ENCODE data around the gene DNM2. TPM values are rescaled to one million over a fixed set of nuclear protein-coding genes. Genes with fewer than 3 reads are reported as not detected.

Gene DNM2
- total and polyA plus RNA-seq, 7 donors, result 70.6 to 149 (median 122) TPM

GRCh38 chr19:10819124-10820060, 101.5 kb downstream of the DNM2 start:
- peak in 1 of 2 donors; percentile 35 for DNase-seq
- intact Hi-C loops (cut with DNase I), result no loop called here
- WGBS, 3 donors, result 95 to 96% (median 95%) methylated on average over 27 of the region's 27 CpGs
- no peaks in the 10 kb centered on the region for H3K9me3 ChIP-seq
- no peak for ATAC-seq
- no peaks in the 10 kb centered on the region for H3K27me3 ChIP-seq (ENCODE audit: insufficient read depth in 3 of 3, low read length in 2 of 3)
- no peak overlapping the region for H3K4me3 ChIP-seq
- H3K27ac ChIP-seq, result no peak overlapping the region
- H3K4me1 ChIP-seq, result no peaks in the 10 kb centered on the region
- TF ChIP-seq, protein P1, sequence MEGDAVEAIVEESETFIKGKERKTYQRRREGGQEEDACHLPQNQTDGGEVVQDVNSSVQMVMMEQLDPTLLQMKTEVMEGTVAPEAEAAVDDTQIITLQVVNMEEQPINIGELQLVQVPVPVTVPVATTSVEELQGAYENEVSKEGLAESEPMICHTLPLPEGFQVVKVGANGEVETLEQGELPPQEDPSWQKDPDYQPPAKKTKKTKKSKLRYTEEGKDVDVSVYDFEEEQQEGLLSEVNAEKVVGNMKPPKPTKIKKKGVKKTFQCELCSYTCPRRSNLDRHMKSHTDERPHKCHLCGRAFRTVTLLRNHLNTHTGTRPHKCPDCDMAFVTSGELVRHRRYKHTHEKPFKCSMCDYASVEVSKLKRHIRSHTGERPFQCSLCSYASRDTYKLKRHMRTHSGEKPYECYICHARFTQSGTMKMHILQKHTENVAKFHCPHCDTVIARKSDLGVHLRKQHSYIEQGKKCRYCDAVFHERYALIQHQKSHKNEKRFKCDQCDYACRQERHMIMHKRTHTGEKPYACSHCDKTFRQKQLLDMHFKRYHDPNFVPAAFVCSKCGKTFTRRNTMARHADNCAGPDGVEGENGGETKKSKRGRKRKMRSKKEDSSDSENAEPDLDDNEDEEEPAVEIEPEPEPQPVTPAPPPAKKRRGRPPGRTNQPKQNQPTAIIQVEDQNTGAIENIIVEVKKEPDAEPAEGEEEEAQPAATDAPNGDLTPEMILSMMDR (IDR thresholded peaks at IDR 0.05), result no peak
- H3K36me3 ChIP-seq (ENCODE audit: insufficient read depth in 1 of 2, low read depth in 1 of 2), result peaks cover 3 to 67% of the 10 kb centered on the region in 2 donors

GRCh38 chr19:10820173-10820572, 102.3 kb downstream of the DNM2 start:
- ATAC-seq (no peak), DNase-seq (peak in 1 of 2 donors; percentile 29)
- TF ChIP-seq, protein P1 (IDR thresholded peaks at IDR 0.05), result peak; percentile 10
- peaks cover 3 to 67% of the 10 kb centered on the region in 2 donors for H3K36me3 ChIP-seq (ENCODE audit: insufficient read depth in 1 of 2, low read depth in 1 of 2)
- H3K27ac ChIP-seq, result no peak overlapping the region
- H3K4me1 ChIP-seq, result no peaks in the 10 kb centered on the region
- H3K27me3 ChIP-seq (ENCODE audit: insufficient read depth in 3 of 3, low read length in 2 of 3), result no peaks in the 10 kb centered on the region
- 81 to 89% (median 87%) methylated on average over 7 of the region's 7 CpGs for WGBS, 3 donors
- no peak overlapping the region for H3K4me3 ChIP-seq
- H3K9me3 ChIP-seq, result no peaks in the 10 kb centered on the region
- intact Hi-C loops (cut with DNase I), result no loop called here

DNA sequence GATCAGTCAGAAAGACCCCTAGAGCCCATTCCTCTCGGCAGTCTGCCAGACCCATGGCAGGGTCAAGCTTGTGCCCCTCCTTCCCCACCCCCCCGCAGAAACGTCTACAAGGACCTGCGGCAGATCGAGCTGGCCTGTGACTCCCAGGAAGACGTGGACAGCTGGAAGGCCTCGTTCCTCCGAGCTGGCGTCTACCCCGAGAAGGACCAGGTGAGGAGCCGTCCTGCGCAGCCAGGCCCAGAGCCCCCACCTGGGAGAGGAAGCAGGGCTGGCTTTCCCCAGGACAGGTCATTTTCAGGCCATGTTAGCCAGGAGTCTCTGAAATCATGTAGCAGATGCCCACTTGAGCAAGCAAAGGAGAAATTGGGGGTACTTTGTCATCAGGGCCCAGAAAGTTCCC, 105.8 kb downstream of the DNM2 start:
- Histone ChIP-seq H3K36me3 (ENCODE audit: insufficient read depth in 1 of 2, low read depth in 1 of 2) (peaks cover 3 to 92% of the 10 kb centered on the region in 2 donors), H3K4me1 (no peaks in the 10 kb centered on the region), H3K27ac (no peak overlapping the region), H3K4me3 (no peak overlapping the region), H3K27me3 (ENCODE audit: insufficient read depth in 3 of 3, low read length in 2 of 3) (no peaks in the 10 kb centered on the region), H3K9me3 (no peaks in the 10 kb centered on the region)
- ATAC-seq, result no peak
- intact Hi-C loops (cut with DNase I), result no loop called here
- TF ChIP-seq, protein P1 (IDR thresholded peaks at IDR 0.05), result no peak
- DNase-seq, result no peak
- 89 to 94% (median 92%) methylated on average over 12 of the region's 12 CpGs for WGBS, 3 donors

DNA sequence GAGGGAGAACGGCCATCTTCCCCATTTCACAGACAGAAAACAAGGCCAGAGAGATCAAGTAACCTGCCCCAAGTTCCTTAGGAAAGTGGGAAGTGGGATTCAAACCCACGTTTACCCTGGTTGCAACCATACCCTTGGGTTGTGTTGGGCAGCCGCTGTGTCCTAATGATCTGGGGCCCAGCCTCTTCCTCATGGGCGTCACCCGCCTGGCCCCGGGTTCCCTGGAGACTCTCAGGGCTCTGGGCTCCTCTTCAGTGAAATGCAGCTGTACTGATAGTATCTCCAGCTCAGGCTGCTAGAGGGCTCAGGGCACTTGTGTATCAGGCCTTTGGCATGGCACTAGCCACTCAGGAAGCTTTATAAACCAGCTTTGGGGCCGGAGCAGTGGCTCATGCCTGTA, 108.4 kb downstream of the DNM2 start:
- no peak overlapping the region for H3K27ac ChIP-seq
- TF ChIP-seq, protein P1 (IDR thresholded peaks at IDR 0.05), result no peak
- peaks cover 3 to 95% of the 10 kb centered on the region in 2 donors for H3K36me3 ChIP-seq (ENCODE audit: insufficient read depth in 1 of 2, low read depth in 1 of 2)
- no peaks in the 10 kb centered on the region for H3K4me1 ChIP-seq
- DNase-seq (peak in 1 of 2 donors; percentile 33), ATAC-seq (no peak)
- intact Hi-C loops (cut with DNase I), result no loop called here
- H3K4me3 ChIP-seq, result no peak overlapping the region
- 86 to 90% (median 88%) methylated on average over 7 of the region's 7 CpGs for WGBS, 3 donors
- H3K9me3 ChIP-seq, result no peaks in the 10 kb centered on the region
- H3K27me3 ChIP-seq (ENCODE audit: insufficient read depth in 3 of 3, low read length in 2 of 3), result no peaks in the 10 kb centered on the region
